DOHH2 (cell line): ENCODE results near the gene FBXL20.

Experiments
- EZH2phosphoT487 ChIP-seq: fragments of 200-600 bp; sonication (generic); IDR thresholded peaks from 2 replicates; pipeline ENCODE4 v1.6.1; 2017; ENCODE audit warnings: borderline replicate concordance, mild to moderate bottlenecking, antibody characterized with exemption, low read length, moderate library complexity, mixed read lengths
- TF ChIP-seq, protein P1 (sequence below): fragments of 200-600 bp; sonication (generic); IDR thresholded peaks from one replicate; pipeline ENCODE4 v1.5.1; 2014; ENCODE audit warnings: antibody characterized with exemption, mild to moderate bottlenecking, low read depth, low read length; ENCODE audit not compliant: poor library complexity, severe bottlenecking

DNA sequence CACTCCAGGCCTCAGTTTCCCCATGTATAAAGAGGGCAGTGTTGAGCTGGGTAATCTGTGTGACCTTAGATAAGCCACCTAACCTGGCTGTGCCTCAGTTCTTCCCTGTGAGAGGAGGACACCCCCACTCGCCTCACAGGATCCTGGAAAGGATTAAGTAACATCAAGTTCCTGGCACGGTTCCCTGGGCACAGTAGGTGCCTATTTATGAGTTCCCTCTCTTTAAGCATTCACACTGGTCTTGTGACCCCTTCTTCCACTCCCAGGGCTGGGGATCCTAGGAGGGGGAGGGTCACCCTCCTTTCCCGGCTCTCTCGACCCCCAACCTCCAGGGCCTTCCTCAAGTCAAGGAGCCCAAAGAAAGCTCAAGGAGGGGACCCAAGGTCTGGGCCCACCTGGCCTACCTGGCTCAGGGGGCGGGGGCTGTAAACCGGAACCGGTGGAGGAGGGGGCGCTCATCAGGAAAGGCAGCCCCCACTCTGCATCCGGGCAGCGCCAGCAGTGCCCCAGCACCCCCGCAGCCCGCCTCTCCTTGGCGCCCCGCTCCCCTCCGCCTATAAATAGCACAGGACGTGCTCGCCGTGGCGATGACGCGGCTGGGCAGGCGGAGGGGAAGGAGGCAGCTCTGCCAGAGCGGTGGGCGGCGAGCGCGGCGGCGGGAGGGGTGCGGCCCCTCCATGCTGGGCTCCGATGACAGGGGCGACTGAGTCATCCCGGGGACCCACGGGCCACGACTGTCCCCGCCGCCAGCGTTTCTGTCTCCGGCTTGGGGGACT is 191.9 kb downstream of the FBXL20 start:
- no peak for TF ChIP-seq EZH2phosphoT487
- TF ChIP-seq, protein P1, sequence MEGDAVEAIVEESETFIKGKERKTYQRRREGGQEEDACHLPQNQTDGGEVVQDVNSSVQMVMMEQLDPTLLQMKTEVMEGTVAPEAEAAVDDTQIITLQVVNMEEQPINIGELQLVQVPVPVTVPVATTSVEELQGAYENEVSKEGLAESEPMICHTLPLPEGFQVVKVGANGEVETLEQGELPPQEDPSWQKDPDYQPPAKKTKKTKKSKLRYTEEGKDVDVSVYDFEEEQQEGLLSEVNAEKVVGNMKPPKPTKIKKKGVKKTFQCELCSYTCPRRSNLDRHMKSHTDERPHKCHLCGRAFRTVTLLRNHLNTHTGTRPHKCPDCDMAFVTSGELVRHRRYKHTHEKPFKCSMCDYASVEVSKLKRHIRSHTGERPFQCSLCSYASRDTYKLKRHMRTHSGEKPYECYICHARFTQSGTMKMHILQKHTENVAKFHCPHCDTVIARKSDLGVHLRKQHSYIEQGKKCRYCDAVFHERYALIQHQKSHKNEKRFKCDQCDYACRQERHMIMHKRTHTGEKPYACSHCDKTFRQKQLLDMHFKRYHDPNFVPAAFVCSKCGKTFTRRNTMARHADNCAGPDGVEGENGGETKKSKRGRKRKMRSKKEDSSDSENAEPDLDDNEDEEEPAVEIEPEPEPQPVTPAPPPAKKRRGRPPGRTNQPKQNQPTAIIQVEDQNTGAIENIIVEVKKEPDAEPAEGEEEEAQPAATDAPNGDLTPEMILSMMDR, result no peak
